ENCODE measurements around the gene ATP13A4. TPM values are rescaled to one million over a fixed set of nuclear protein-coding genes. Genes with fewer than 3 reads are reported as not detected.

The ATP13A4 gene
- total and polyA plus RNA-seq, 2 of the 4 experiments (the other 2 are of a cell fraction), result under 0.01 TPM; not detected in 1

DNA sequence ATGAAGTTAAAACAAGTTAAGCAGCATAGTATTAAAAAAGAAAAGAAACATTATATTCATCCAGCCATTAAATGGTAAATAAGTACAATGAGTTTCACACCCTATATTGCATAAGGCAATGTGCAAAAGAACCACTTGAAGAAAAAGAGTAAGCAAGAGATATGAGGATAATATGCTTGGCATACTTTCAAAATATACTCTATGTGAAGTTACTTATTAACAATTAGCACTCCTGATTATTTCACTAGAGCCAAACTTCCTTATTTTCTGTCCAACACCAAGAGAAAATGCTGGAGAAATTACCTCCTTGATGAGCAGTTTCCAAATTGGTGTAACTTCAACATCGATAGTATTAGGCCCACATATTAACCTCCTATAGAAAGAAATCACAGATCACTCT lies 63.7 kb downstream of the ATP13A4 start:
- Histone ChIP-seq H3K9me1 (ENCODE audit: insufficient read depth, low read length) (no peaks in the 10 kb centered on the region), H2BK15ac (ENCODE audit: low read depth, low read length) (no peak overlapping the region), H4K5ac (ENCODE audit: low read depth, low read length) (no peak overlapping the region), H2BK20ac (ENCODE audit: low read depth, low read length) (no peak overlapping the region), H2BK120ac (ENCODE audit: low read depth, low read length) (no peak overlapping the region), H3K36me3 (ENCODE audit: control insufficient read depth, insufficient read depth, low read length) (no peaks in the 10 kb centered on the region), H3K4me2 (ENCODE audit: low read depth, low read length) (no peak overlapping the region), H4K8ac (ENCODE audit: low read depth in 2 of 2, low read length in 2 of 2) (no peak overlapping the region), H2AK5ac (ENCODE audit: low read depth, low read length) (no peak overlapping the region), H4K91ac (ENCODE audit: insufficient read depth, low read depth, low read length) (no peak overlapping the region), H3K4ac (ENCODE audit: low read depth, low read length) (no peak overlapping the region), H3K4me1 (ENCODE audit: control insufficient read depth, insufficient read depth, low read length) (no peaks in the 10 kb centered on the region), H3K79me1 (ENCODE audit: low read depth in 1 of 2, low read length in 2 of 2) (no peaks in the 10 kb centered on the region), H3K27me3 (ENCODE audit: control insufficient read depth, insufficient read depth, low read length) (no peaks in the 10 kb centered on the region), H3K56ac (ENCODE audit: extremely low read depth, insufficient read depth, low read length) (no peak overlapping the region), H2AK9ac (replicated peaks; ENCODE audit: low read depth, low read length, poor library complexity) (no peak overlapping the region), H3K4me3 (ENCODE audit: insufficient read depth, low read depth, low read length) (no peak overlapping the region), H3K14ac (replicated peaks; ENCODE audit: low read depth, low read length) (no peak overlapping the region), H3K18ac (ENCODE audit: low read depth, low read length) (no peak overlapping the region), H2BK5ac (ENCODE audit: low read depth, low read length, poor library complexity, severe bottlenecking) (no peak overlapping the region), H3K9ac (ENCODE audit: low read depth, low read length) (no peak overlapping the region), H4K20me1 (ENCODE audit: insufficient read depth, low read length) (no peaks in the 10 kb centered on the region), H2AFZ (replicated peaks; ENCODE audit: low read length, poor library complexity) (no peak overlapping the region), H3K27ac (ENCODE audit: insufficient read depth, low read length) (no peak overlapping the region), H3K23ac (ENCODE audit: low read depth, low read length) (no peak overlapping the region), H3K9me3 (ENCODE audit: control insufficient read depth, insufficient read depth, low read length) (no peaks in the 10 kb centered on the region)
- CTCF ChIA-PET, result no interaction called here
- no peak for TF ChIP-seq ELK1 (IDR thresholded peaks at IDR 0.05; ENCODE audit: borderline replicate concordance, low read depth, low read length)
- BruUV-seq (replicated peaks), result no TSS peak
- no CpG with 5 or more reads among the region's 1 CpG for WGBS, 2 experiments (ENCODE audit: extremely low coverage in 2 of 2, insufficient read length in 1 of 2)
- dilution Hi-C loops (cut with HindIII; ENCODE audit: low sequenced_read_pairs, unreplicated experiment) (no loop called here), intact Hi-C loops (cut with micrococcal nuclease) (no loop called here), in situ Hi-C loops (cut with MboI; ENCODE audit: low sequenced_read_pairs) (no loop called here)
- POLR2A ChIA-PET (ENCODE audit: unreplicated experiment), result no interaction called here
- ATAC-seq (ENCODE audit: low read depth), result no peak
- DNase-seq, result no peak

Measured in IMR-90 (cell line).